Measurements from ENCODE around the gene CARS1. TPM values are rescaled to one million over a fixed set of nuclear protein-coding genes. Genes with fewer than 3 reads are reported as not detected.
A peak's percentile ranks its signal among the peaks of the same experiment; 100 is the strongest.

The CARS1 gene
- total and polyA plus RNA-seq, 4 donors, result 27.3 to 62.3 (median 37.7) TPM

- WGBS, 2 donors, result 0 to 1% methylated on average over 45 to 79 of the region's 79 CpGs
- H3K9ac ChIP-seq (ENCODE audit: insufficient read depth in 1 of 2, low read length in 2 of 2), result peak overlapping the region; percentile 30 to 81
- H3K36me3 ChIP-seq (ENCODE audit: control insufficient read depth in 4 of 4, insufficient read depth in 4 of 4, low read length in 4 of 4), result peaks cover 0 to 3% (median under 1%) of the 10 kb centered on the region in 4 donors
- H3K27me3 ChIP-seq (ENCODE audit: control insufficient read depth in 3 of 3, insufficient read depth in 3 of 3, low read length in 2 of 3), result no peaks in the 10 kb centered on the region
- H3K4me3 ChIP-seq, result peak overlapping the region; percentile 93
- H3K27ac ChIP-seq (ENCODE audit: low read depth in 1 of 2, low read length in 1 of 2), result peak overlapping the region; percentile 96 to 98
- H3K4me1 ChIP-seq (ENCODE audit: control insufficient read depth in 5 of 5, insufficient read depth in 5 of 5, low read length in 5 of 5), result peaks cover 10 to 41% (median 15%) of the 10 kb centered on the region in 5 donors
- no peak for TF ChIP-seq CTCF (IDR thresholded peaks at IDR 0.05; ENCODE audit: control extremely low read depth, extremely low read depth)
- no peaks in the 10 kb centered on the region for H3K9me3 ChIP-seq (ENCODE audit: control insufficient read depth in 4 of 4, insufficient read depth in 3 of 4, low read length in 3 of 4)
- DNase-seq (peak; percentile 20 to 43 (median 28)), ATAC-seq (ENCODE audit: insufficient read depth, low FRiP score) (peak; percentile 50)
These were observed 65.6 kb downstream of the CARS1 start for GRCh38 chr11:2991452-2992233.

- Histone ChIP-seq H3K36me3 (ENCODE audit: control insufficient read depth in 4 of 4, insufficient read depth in 4 of 4, low read length in 4 of 4) (peaks cover 0 to 3% (median under 1%) of the 10 kb centered on the region in 4 donors), H3K9ac (ENCODE audit: insufficient read depth in 1 of 2, low read length in 2 of 2) (peak overlapping the region; percentile 30 to 81), H3K4me1 (ENCODE audit: control insufficient read depth in 5 of 5, insufficient read depth in 5 of 5, low read length in 5 of 5) (peaks cover 10 to 41% (median 15%) of the 10 kb centered on the region in 5 donors), H3K9me3 (ENCODE audit: control insufficient read depth in 4 of 4, insufficient read depth in 3 of 4, low read length in 3 of 4) (no peaks in the 10 kb centered on the region), H3K27me3 (ENCODE audit: control insufficient read depth in 3 of 3, insufficient read depth in 3 of 3, low read length in 2 of 3) (no peaks in the 10 kb centered on the region), H3K4me3 (peak overlapping the region; percentile 93), H3K27ac (ENCODE audit: low read depth in 1 of 2, low read length in 1 of 2) (peak overlapping the region; percentile 73 to 96)
- DNase-seq (no peak), ATAC-seq (ENCODE audit: insufficient read depth, low FRiP score) (no peak)
- WGBS, 2 donors, result 2 to 4% methylated on average over 17 of the region's 17 CpGs
- TF ChIP-seq CTCF (IDR thresholded peaks at IDR 0.05; ENCODE audit: control extremely low read depth, extremely low read depth), result no peak
These were observed 66.4 kb downstream of the CARS1 start for GRCh38 chr11:2990617-2991451.

- Histone ChIP-seq H3K27ac (ENCODE audit: low read depth in 1 of 2, low read length in 1 of 2) (no peak overlapping the region), H3K9me3 (ENCODE audit: control insufficient read depth in 4 of 4, insufficient read depth in 3 of 4, low read length in 3 of 4) (no peaks in the 10 kb centered on the region), H3K9ac (ENCODE audit: insufficient read depth in 1 of 2, low read length in 2 of 2) (peak overlapping the region in 1 of 2 donors; percentile 14)
These were observed 67.7 kb downstream of the CARS1 start for GRCh38 chr11:2989551-2989950.

More at GRCh38 chr11:2989551-2989950, 67.7 kb downstream of the CARS1 start:
- peaks cover 10 to 41% (median 15%) of the 10 kb centered on the region in 5 donors for H3K4me1 ChIP-seq (ENCODE audit: control insufficient read depth in 5 of 5, insufficient read depth in 5 of 5, low read length in 5 of 5)
- no peaks in the 10 kb centered on the region for H3K27me3 ChIP-seq (ENCODE audit: control insufficient read depth in 3 of 3, insufficient read depth in 3 of 3, low read length in 2 of 3)
- ATAC-seq (ENCODE audit: insufficient read depth, low FRiP score), result no peak
- no peak for TF ChIP-seq CTCF (IDR thresholded peaks at IDR 0.05; ENCODE audit: control extremely low read depth, extremely low read depth)
- H3K36me3 ChIP-seq (ENCODE audit: control insufficient read depth in 4 of 4, insufficient read depth in 4 of 4, low read length in 4 of 4), result peaks cover 0 to 3% (median under 1%) of the 10 kb centered on the region in 4 donors
- no peak for DNase-seq
- 31 to 32% methylated on average over 3 of the region's 3 CpGs for WGBS, 2 donors
- H3K4me3 ChIP-seq, result no peak overlapping the region

Measured in lung (tissue), 12 donors.